HG03064 (cell line): ENCODE data around the gene BRD4.

Source experiments
- ATAC-seq: cut with Tn5 transposase; IDR thresholded peaks from one replicate; pipeline ENCODE4 v1.9.1; 2021; ENCODE audit warnings: low read depth; ENCODE audit not compliant: unreplicated experiment

Gene BRD4

GRCh38 chr19:15274477-15274876 lies 57.9 kb downstream of the BRD4 start:
- ATAC-seq, result no peak

GRCh38 chr19:15269806-15270205 lies 62.5 kb downstream of the BRD4 start:
- no peak for ATAC-seq

- ATAC-seq, result no peak
Measured at GRCh38 chr19:15268928-15269253, 63.4 kb downstream of the BRD4 start.

- no peak for ATAC-seq
Measured at GRCh38 chr19:15268192-15268927, 64.0 kb downstream of the BRD4 start.

- ATAC-seq, result no peak
Measured at GRCh38 chr19:15266683-15267082, 65.7 kb downstream of the BRD4 start.

GRCh38 chr19:15265850-15266248 lies 66.5 kb downstream of the BRD4 start:
- no peak for ATAC-seq

GRCh38 chr19:15265214-15265849 lies 67.0 kb downstream of the BRD4 start:
- no peak for ATAC-seq

GRCh38 chr19:15264933-15265206 lies 67.5 kb downstream of the BRD4 start:
- ATAC-seq, result no peak

GRCh38 chr19:15264061-15264932 lies 68.0 kb downstream of the BRD4 start:
- no peak for ATAC-seq

- no peak for ATAC-seq
Measured at GRCh38 chr19:15263361-15263985, 68.9 kb downstream of the BRD4 start.

GRCh38 chr19:15262011-15262410 lies 70.3 kb downstream of the BRD4 start:
- ATAC-seq, result no peak

- ATAC-seq, result no peak
Measured at GRCh38 chr19:15260939-15261338, 71.4 kb downstream of the BRD4 start.

GRCh38 chr19:15259907-15260306 lies 72.4 kb downstream of the BRD4 start:
- ATAC-seq, result no peak

GRCh38 chr19:15257782-15258181 lies 74.6 kb downstream of the BRD4 start:
- ATAC-seq, result no peak

GRCh38 chr19:15256708-15257331 lies 75.5 kb downstream of the BRD4 start:
- ATAC-seq, result no peak

- no peak for ATAC-seq
Measured at GRCh38 chr19:15255359-15255990, 76.9 kb downstream of the BRD4 start.

GRCh38 chr19:15254547-15254946 lies 77.8 kb downstream of the BRD4 start:
- ATAC-seq, result no peak

- no peak for ATAC-seq
Measured at GRCh38 chr19:15253513-15253912, 78.8 kb downstream of the BRD4 start.

GRCh38 chr19:15253061-15253460 lies 79.3 kb downstream of the BRD4 start:
- no peak for ATAC-seq

- ATAC-seq, result no peak
Measured at GRCh38 chr19:15252398-15253018, 79.8 kb downstream of the BRD4 start.
